ENCODE data around the gene SUSD3. TPM values are rescaled to one million over a fixed set of nuclear protein-coding genes. Genes with fewer than 3 reads are reported as not detected.

The SUSD3 gene
- total RNA-seq, 1 donor, result 0.09 TPM

- H3K4me3 ChIP-seq (ENCODE audit: low read depth, low read length), result no peak overlapping the region
- DNase-seq (ENCODE audit: low read depth), result no peak
- TF ChIP-seq CTCF (IDR thresholded peaks at IDR 0.05; ENCODE audit: insufficient read depth, low read length), result no peak
Measured at GRCh38 chr9:93128715-93129224, 70.3 kb downstream of the SUSD3 start.

GRCh38 chr9:93129286-93129685 is 70.8 kb downstream of the SUSD3 start:
- no peak for DNase-seq (ENCODE audit: low read depth)
- TF ChIP-seq CTCF (IDR thresholded peaks at IDR 0.05; ENCODE audit: insufficient read depth, low read length), result no peak
- H3K4me3 ChIP-seq (ENCODE audit: low read depth, low read length), result no peak overlapping the region

DNA sequence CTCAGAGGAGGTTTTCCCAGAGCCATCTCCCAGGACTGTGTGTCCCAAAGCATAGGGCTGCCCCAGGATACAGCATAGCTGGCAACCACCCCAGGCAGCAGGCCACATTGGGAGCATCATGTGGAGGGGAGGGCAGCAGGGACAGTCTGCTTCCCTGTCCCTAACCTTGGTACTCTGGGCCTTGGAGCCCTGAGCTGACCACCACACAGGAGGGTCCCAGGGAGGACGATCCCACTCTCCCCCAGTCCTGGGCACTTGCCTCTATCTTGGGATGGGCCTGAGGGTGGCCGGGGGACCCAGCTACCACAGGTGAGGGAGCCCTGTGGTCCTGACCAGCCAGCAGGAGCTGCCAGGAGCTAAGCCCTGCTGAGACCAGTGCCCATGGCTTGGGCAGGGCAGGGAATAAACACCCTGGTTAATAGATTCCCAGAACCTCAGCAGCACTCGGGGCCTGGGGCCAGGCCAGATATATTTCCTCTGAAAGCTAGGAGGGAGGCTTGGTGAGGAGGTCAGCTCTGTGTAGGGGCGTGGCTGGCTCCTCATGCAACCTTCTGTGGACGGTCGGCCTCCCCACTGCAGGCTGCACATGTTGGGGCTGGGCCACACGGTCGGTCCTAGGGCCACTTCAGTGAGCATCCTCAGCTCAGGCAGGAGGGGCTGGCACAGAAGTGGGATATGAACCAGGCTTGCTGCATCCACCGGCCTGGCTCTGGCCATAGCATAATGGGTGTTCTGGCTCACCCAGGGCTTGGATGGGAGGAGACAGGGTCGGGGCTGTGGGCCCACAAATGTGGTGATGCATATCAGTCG is 71.4 kb downstream of the SUSD3 start:
- DNase-seq (ENCODE audit: low read depth), result no peak
- H3K4me3 ChIP-seq (ENCODE audit: low read depth, low read length), result no peak overlapping the region
- no peak for TF ChIP-seq CTCF (IDR thresholded peaks at IDR 0.05; ENCODE audit: insufficient read depth, low read length)

GRCh38 chr9:93130861-93131481 is 72.5 kb downstream of the SUSD3 start:
- no peak overlapping the region for H3K4me3 ChIP-seq (ENCODE audit: low read depth, low read length)
- DNase-seq (ENCODE audit: low read depth), result no peak
- no peak for TF ChIP-seq CTCF (IDR thresholded peaks at IDR 0.05; ENCODE audit: insufficient read depth, low read length)

DNA sequence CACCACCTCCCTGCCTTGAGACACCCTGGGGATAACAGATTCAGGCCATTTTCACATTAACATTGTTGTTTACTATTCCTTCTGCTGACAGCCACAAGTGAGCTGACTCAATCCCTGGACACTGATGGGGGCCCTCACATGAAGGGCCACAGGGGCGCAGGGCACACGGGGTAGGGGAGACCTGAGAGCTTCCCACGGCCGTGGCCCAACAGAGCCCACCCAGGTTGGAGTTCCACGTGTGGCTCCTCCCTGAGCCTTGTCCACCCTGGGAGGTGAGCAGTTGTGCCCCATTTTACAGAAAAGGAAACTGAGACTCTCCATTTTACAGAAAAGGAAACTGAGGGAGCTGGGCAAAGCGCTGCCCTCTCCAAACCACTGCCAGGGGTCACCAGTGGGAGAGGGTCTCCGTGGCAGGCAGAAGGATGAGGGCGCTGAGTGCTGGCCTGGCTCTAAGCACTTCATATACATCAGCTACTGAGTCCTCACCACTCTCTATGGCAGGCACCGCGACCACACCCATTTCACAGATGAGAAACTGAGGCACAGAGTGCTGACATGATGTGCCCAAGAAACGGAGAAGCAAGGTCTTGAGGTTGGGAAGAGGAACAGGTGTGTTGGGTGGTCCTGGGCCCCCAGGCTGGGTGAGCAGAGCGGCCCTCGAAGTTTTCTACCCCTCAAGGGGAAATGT is 73.2 kb downstream of the SUSD3 start:
- no peak for TF ChIP-seq CTCF (IDR thresholded peaks at IDR 0.05; ENCODE audit: insufficient read depth, low read length)
- H3K4me3 ChIP-seq (ENCODE audit: low read depth, low read length), result no peak overlapping the region
- no peak for DNase-seq (ENCODE audit: low read depth)

- H3K4me3 ChIP-seq (ENCODE audit: low read depth, low read length), result peak overlapping the region; percentile 79
- no peak for TF ChIP-seq CTCF (IDR thresholded peaks at IDR 0.05; ENCODE audit: insufficient read depth, low read length)
- DNase-seq (ENCODE audit: low read depth), result peak; percentile 68
Measured at GRCh38 chr9:93132287-93132927, 73.9 kb downstream of the SUSD3 start.

All from fibroblast of the aortic adventitia (primary cell).